GM18505 (cell line): ENCODE data around the gene RWDD4.

ENCODE experiments used
- ATAC-seq: cut with Tn5 transposase; IDR thresholded peaks from one replicate; pipeline ENCODE4 v1.9.1; 2021; ENCODE audit not compliant: unreplicated experiment
- POLR2A ChIP-seq: IDR thresholded peaks from 4 replicates; pipeline ENCODE4 v1.6.1; 2011; ENCODE audit warnings: borderline replicate concordance; ENCODE audit not compliant: insufficient read depth, insufficient read length; ENCODE audit errors: extremely low read depth

RWDD4 gene

DNA sequence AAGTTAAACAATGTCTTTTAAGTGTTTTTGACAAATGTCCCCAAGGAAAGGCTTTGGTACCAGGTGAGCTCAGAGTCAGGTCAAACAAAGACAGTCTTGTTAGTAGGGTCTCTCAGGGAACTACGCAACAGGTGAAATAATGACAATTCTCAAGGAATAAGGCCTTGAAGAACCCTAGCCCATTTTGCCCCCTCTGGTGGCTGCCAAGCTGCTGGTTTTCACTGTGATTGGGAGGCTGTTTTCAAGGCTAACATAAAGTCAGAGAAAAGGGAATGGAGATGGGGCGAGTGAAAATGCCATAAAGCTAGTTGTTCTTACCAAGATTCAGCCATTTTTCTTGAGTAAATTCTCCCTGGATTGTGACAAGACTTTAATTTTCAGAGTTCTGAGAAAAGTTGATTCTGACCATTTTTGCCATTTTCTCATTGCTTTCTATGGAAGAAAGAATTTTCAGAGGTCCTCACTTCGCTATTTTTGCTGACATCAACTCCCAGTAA is 58.7 kb downstream of the RWDD4 start:
- no peak for ATAC-seq
- TF ChIP-seq POLR2A, result no peak

DNA sequence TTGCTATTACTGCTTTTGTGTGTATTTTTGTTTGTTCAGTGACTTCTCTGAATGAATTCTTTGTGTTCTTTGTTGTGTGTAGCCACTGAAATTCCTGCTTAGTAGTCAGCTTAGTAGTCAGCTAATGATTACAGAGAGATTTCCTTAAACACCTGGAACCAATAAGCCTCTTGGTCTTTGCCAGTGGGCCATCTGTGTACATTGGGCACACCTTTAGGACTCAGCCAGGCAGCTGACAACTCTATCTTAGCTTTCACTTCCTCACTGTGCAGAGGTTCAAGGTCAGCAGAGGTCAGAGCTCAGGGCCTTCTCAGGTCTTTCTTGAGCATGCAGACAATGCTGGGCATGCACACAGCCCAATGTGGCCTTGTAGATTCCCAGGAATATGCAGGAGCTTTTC is 59.3 kb downstream of the RWDD4 start:
- peak; percentile 77 for ATAC-seq
- no peak for TF ChIP-seq POLR2A

DNA sequence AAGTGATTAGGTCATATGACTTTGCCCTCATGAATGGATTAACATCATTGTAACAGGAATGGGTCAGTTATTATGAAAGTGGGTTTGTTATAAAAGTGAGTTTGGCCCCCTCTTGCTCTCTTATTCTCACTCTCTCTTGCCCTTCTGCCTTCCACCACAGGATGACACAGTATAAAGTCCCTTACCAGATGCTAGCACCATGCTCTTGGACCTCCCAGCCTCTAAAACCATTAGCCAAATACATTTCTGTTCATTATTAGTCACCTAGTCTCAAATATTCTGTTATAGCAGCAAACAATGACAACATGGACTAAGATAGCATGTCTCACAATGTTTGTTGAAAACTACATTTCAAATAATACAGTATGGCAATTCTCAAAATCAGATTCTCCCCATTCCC is 59.7 kb downstream of the RWDD4 start:
- ATAC-seq, result no peak

DNA sequence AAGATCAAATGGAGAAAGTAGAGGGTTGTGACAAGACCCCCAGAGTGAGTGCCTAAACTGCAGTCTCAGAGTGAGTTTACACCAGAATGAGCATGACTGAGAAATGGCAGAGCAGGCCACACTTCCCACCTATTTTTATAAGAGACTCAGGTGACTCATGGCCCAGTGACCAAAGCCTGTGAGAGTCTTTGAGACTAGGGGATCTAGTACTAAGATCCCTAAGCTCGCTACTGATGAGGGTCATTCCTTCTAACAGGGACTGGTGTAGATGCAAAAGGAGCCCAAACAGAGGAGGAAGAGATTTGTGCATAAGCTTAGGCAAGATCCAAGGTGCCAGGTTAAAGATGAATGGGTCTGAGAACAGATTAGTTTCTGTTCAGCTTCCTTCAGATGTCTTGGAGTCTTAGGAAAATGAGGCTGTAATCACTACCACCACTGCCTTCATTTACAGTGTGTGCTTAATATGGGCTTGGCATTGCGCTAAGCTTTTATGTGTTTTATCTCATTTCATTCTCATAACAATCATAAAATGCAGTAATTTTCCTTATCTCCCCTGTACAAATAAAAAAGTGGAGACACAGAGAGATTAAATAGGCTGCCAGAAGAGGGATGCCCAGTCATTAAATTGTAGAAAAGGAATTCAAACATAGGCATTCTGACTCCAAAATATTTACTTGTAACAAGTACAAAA is 62.8 kb downstream of the RWDD4 start:
- no peak for ATAC-seq
- TF ChIP-seq POLR2A, result no peak

More for the DNA sequence above, 59.7 kb downstream of the RWDD4 start:
- no peak for TF ChIP-seq POLR2A

DNA sequence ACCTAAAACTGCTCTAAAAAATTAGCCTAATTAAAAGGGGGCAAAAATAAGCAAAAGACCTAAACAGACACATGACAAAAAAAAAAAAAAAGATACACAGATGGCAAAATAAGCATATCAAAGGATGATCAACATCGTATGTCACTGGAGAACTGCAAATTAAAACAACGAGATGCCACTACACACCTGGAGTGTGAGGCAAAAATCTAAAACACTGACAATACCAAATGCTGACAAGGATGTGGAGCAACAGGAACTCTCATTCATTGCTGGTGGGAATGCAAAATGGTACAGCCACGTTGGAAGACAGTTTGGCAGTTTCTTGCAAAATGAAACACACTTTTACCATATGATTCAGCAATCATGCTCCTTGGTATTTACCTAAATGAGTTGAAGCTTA is 64.2 kb downstream of the RWDD4 start:
- no peak for TF ChIP-seq POLR2A
- ATAC-seq, result no peak

DNA sequence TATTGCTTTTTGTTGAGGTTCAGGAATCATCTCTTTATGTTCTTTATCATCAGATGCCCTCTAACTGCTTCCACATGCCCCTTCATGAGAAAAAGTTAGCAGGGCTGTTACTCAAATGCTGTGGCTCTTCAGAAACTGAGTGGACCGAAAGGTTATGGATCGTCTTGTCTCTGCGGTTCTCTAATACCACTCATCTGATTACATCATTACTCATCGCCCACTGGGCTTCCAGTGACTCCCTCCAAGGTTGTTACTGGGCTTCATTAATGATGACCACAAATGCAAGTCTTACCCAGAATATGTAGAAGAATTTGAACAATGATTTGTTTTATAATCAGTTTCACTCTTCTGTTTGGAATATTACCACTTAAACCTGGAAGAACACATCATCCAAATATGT is 67.7 kb downstream of the RWDD4 start:
- ATAC-seq, result no peak
- no peak for TF ChIP-seq POLR2A
